ENCODE data around the gene CHRM1. TPM values are rescaled to one million over a fixed set of nuclear protein-coding genes. Genes with fewer than 3 reads are reported as not detected.

The CHRM1 gene
- total RNA-seq, 2 donors from 2014 or later: not detected

DNA sequence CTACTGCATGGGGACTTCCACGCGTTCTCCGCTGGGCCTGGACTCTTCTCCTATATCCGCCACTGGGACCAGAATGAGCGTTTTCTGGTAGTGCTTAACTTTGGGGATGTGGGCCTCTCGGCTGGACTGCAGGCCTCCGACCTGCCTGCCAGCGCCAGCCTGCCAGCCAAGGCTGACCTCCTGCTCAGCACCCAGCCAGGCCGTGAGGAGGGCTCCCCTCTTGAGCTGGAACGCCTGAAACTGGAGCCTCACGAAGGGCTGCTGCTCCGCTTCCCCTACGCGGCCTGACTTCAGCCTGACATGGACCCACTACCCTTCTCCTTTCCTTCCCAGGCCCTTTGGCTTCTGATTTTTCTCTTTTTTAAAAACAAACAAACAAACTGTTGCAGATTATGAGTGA is 32.8 kb downstream of the CHRM1 start:
- TF ChIP-seq, protein P1, sequence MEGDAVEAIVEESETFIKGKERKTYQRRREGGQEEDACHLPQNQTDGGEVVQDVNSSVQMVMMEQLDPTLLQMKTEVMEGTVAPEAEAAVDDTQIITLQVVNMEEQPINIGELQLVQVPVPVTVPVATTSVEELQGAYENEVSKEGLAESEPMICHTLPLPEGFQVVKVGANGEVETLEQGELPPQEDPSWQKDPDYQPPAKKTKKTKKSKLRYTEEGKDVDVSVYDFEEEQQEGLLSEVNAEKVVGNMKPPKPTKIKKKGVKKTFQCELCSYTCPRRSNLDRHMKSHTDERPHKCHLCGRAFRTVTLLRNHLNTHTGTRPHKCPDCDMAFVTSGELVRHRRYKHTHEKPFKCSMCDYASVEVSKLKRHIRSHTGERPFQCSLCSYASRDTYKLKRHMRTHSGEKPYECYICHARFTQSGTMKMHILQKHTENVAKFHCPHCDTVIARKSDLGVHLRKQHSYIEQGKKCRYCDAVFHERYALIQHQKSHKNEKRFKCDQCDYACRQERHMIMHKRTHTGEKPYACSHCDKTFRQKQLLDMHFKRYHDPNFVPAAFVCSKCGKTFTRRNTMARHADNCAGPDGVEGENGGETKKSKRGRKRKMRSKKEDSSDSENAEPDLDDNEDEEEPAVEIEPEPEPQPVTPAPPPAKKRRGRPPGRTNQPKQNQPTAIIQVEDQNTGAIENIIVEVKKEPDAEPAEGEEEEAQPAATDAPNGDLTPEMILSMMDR (conservative IDR thresholded peaks at IDR 0.05): no peak
- peaks cover 6% of the 10 kb centered on the region for H3K4me1 ChIP-seq (ENCODE audit: control insufficient read depth, insufficient read depth, low read length)
- no peak overlapping the region for H3K4me3 ChIP-seq (ENCODE audit: low read length)
- H3K36me3 ChIP-seq (ENCODE audit: control insufficient read depth, insufficient read depth, low read length): peaks cover 66% of the 10 kb centered on the region
- no peaks in the 10 kb centered on the region for H3K9me3 Mint-ChIP-seq
- H3K27me3 ChIP-seq (ENCODE audit: control insufficient read depth, insufficient read depth, low read length, poor library complexity, severe bottlenecking): no peaks in the 10 kb centered on the region
- H3K4me1 Mint-ChIP-seq: peaks cover 35% of the 10 kb centered on the region
- H3K4me3 Mint-ChIP-seq: no peak overlapping the region
- 93 to 95% methylated on average over 14 of the region's 14 CpGs for WGBS, 2 experiments (ENCODE audit: insufficient coverage in 1 of 2, insufficient read length in 1 of 2)
- H3K27me3 Mint-ChIP-seq (ENCODE audit: insufficient read depth): no peaks in the 10 kb centered on the region
- no peak for DNase-seq
- H3K36me3 Mint-ChIP-seq (ENCODE audit: low read depth): peaks cover 63% of the 10 kb centered on the region
- H3K9me3 ChIP-seq (ENCODE audit: control insufficient read depth, low read length): no peaks in the 10 kb centered on the region
- H3K27ac Mint-ChIP-seq: peak overlapping the region; percentile 75
- H3K27ac ChIP-seq (ENCODE audit: low read depth, low read length): peak overlapping the region; percentile 25
- H3K9ac ChIP-seq (ENCODE audit: extremely low read depth, low read length, poor library complexity, severe bottlenecking): no peak overlapping the region

DNA sequence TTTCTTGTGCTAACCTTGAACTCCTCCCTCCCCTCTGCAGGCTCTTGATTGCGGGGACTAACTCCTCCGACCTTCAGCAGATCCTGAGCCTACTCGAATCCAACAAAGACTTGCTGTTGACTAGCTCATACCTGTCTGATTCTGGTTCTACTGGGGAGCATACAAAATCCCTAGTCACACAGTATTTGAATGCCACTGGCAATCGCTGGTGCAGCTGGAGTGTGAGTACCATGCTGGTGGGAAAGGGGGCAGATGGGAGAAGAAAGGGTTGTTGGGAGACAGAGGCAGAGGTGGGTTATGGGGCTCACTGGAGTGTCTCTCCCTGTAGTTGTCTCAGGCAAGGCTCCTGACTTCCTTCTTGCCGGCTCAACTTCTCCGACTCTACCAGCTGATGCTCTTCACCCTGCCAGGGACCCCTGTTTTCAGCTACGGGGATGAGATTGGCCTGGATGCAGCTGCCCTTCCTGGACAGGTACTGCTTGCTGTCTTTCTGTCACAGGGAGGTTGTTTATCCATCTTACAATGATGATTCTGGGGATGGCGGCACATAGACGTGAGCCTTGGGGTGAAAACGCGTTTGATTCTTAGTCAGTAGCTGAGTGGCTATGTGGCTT is 35.9 kb downstream of the CHRM1 start:
- peaks cover 52% of the 10 kb centered on the region for H3K4me1 Mint-ChIP-seq
- WGBS, 2 experiments (ENCODE audit: insufficient coverage in 1 of 2, insufficient read length in 1 of 2): 93 to 100% methylated on average over 6 to 11 of the region's 11 CpGs
- H3K9ac ChIP-seq (ENCODE audit: extremely low read depth, low read length, poor library complexity, severe bottlenecking): no peak overlapping the region
- H3K36me3 ChIP-seq (ENCODE audit: control insufficient read depth, insufficient read depth, low read length): peaks cover 83% of the 10 kb centered on the region
- H3K27me3 Mint-ChIP-seq (ENCODE audit: insufficient read depth): no peaks in the 10 kb centered on the region
- H3K4me1 ChIP-seq (ENCODE audit: control insufficient read depth, insufficient read depth, low read length): peaks cover 11% of the 10 kb centered on the region
- H3K27me3 ChIP-seq (ENCODE audit: control insufficient read depth, insufficient read depth, low read length, poor library complexity, severe bottlenecking): no peaks in the 10 kb centered on the region
- no peak overlapping the region for H3K27ac ChIP-seq (ENCODE audit: low read depth, low read length)
- peak overlapping the region; percentile 18 for H3K4me3 Mint-ChIP-seq
- H3K27ac Mint-ChIP-seq: peak overlapping the region; percentile 55
- no peak for DNase-seq
- peaks cover 84% of the 10 kb centered on the region for H3K36me3 Mint-ChIP-seq (ENCODE audit: low read depth)
- H3K4me3 ChIP-seq (ENCODE audit: low read length): peak overlapping the region; percentile 95
- H3K9me3 Mint-ChIP-seq: no peaks in the 10 kb centered on the region
- TF ChIP-seq, protein P1 (conservative IDR thresholded peaks at IDR 0.05): no peak
- no peaks in the 10 kb centered on the region for H3K9me3 ChIP-seq (ENCODE audit: control insufficient read depth, low read length)

- Mint-ChIP-seq H3K27ac (peak overlapping the region; percentile 100), H3K9me3 (no peaks in the 10 kb centered on the region), H3K4me3 (peak overlapping the region; percentile 98), H3K36me3 (ENCODE audit: low read depth) (peaks cover 76% of the 10 kb centered on the region), H3K27me3 (ENCODE audit: insufficient read depth) (no peaks in the 10 kb centered on the region), H3K4me1 (peaks cover 49% of the 10 kb centered on the region)
- H3K36me3 ChIP-seq (ENCODE audit: control insufficient read depth, insufficient read depth, low read length): peaks cover 80% of the 10 kb centered on the region
- WGBS, 2 experiments (ENCODE audit: insufficient coverage in 1 of 2, insufficient read length in 1 of 2): 89 to 100% methylated on average over 1 to 3 of the region's 3 CpGs
- peaks cover 10% of the 10 kb centered on the region for H3K4me1 ChIP-seq (ENCODE audit: control insufficient read depth, insufficient read depth, low read length)
- TF ChIP-seq, protein P1 (conservative IDR thresholded peaks at IDR 0.05): no peak
- peak overlapping the region; percentile 99 for H3K9ac ChIP-seq (ENCODE audit: extremely low read depth, low read length, poor library complexity, severe bottlenecking)
- H3K9me3 ChIP-seq (ENCODE audit: control insufficient read depth, low read length): no peaks in the 10 kb centered on the region
- DNase-seq: no peak
- H3K27ac ChIP-seq (ENCODE audit: low read depth, low read length): peak overlapping the region; percentile 2
- no peaks in the 10 kb centered on the region for H3K27me3 ChIP-seq (ENCODE audit: control insufficient read depth, insufficient read depth, low read length, poor library complexity, severe bottlenecking)
- peak overlapping the region; percentile 95 for H3K4me3 ChIP-seq (ENCODE audit: low read length)
These were observed 37.5 kb downstream of the CHRM1 start for GRCh38 chr11:62883673-62884072.

All from endodermal cell (in vitro differentiated cells).